ENCODE results near the gene PALM. TPM values are rescaled to one million over a fixed set of nuclear protein-coding genes. Genes with fewer than 3 reads are reported as not detected.

The PALM gene
- total RNA-seq, 1 donor from 2014 or later, result under 0.01 TPM

- DNase-seq (ENCODE audit: low read depth) (no peak), FAIRE-seq (no peak)
- Histone ChIP-seq H3K27me3 (ENCODE audit: control insufficient read depth, insufficient read depth, low read length) (no peaks in the 10 kb centered on the region), H3K4me3 (ENCODE audit: low read depth, low read length) (no peak overlapping the region), H3K36me3 (ENCODE audit: control insufficient read depth, insufficient read depth, low read length) (peaks cover 21% of the 10 kb centered on the region)
- no peak for TF ChIP-seq CTCF (IDR thresholded peaks at IDR 0.05; ENCODE audit: insufficient read depth, low read length, severe bottlenecking)
These were observed 55.6 kb downstream of the PALM start for GRCh38 chr19:764301-764700.

- Histone ChIP-seq H3K4me3 (ENCODE audit: low read depth, low read length) (no peak overlapping the region), H3K27me3 (ENCODE audit: control insufficient read depth, insufficient read depth, low read length) (no peaks in the 10 kb centered on the region), H3K36me3 (ENCODE audit: control insufficient read depth, insufficient read depth, low read length) (peaks cover 15% of the 10 kb centered on the region)
- no peak for FAIRE-seq
- no peak for DNase-seq (ENCODE audit: low read depth)
- no peak for TF ChIP-seq CTCF (IDR thresholded peaks at IDR 0.05; ENCODE audit: insufficient read depth, low read length, severe bottlenecking)
These were observed 56.5 kb downstream of the PALM start for GRCh38 chr19:765179-765738.

DNA sequence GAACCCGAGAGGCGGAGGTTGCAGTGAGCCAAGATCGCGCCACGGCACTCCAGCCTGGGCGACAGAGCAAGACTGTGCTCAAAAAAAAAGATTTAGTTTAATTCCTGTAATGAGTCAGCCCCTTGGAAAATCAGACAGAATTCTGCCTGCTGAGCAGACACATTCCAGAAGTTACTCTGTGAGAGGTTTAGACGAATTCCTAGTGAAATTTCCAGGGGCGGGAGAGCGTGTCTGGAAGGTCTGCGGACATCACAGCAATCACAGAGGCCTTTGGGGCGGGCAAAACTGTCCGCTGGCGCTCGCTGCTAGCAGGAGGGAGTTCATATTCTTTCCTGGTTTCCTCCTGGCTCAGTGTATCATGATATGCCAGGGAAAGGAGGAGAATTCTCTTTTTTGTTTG, 59.7 kb downstream of the PALM start:
- no peak for TF ChIP-seq CTCF (IDR thresholded peaks at IDR 0.05; ENCODE audit: insufficient read depth, low read length, severe bottlenecking)
- no peaks in the 10 kb centered on the region for H3K27me3 ChIP-seq (ENCODE audit: control insufficient read depth, insufficient read depth, low read length)
- H3K4me3 ChIP-seq (ENCODE audit: low read depth, low read length), result no peak overlapping the region
- H3K36me3 ChIP-seq (ENCODE audit: control insufficient read depth, insufficient read depth, low read length), result peaks cover 5% of the 10 kb centered on the region
- DNase-seq (ENCODE audit: low read depth), result peak; percentile 17
- FAIRE-seq, result no peak

GRCh38 chr19:769616-770015, 60.9 kb downstream of the PALM start:
- Histone ChIP-seq H3K36me3 (ENCODE audit: control insufficient read depth, insufficient read depth, low read length) (no peaks in the 10 kb centered on the region), H3K27me3 (ENCODE audit: control insufficient read depth, insufficient read depth, low read length) (no peaks in the 10 kb centered on the region), H3K4me3 (ENCODE audit: low read depth, low read length) (no peak overlapping the region)
- DNase-seq (ENCODE audit: low read depth) (no peak), FAIRE-seq (no peak)
- no peak for TF ChIP-seq CTCF (IDR thresholded peaks at IDR 0.05; ENCODE audit: insufficient read depth, low read length, severe bottlenecking)

DNA sequence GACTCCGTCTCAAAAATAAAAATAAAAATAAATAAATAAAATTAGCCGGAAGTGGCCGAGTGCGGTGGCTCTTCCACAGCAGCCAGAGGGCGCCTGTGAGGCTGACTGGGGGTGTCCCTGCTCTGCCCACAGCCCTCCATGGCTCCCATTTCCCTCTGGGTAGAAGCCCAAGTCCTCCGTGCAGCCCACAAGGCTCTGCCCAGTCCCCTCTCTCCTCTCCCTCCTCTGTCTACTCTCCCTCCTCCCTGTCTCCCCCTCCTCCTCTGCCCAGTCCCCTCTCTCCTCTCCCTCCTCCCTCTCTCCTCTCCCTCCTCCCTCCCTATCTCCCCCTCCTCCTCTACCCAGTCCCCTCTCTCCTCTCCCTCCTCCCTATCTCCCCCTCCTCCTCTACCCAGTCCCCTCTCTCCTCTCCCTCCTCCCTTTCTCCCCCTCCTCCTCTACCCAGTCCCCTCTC, 62.6 kb downstream of the PALM start:
- DNase-seq (ENCODE audit: low read depth), result peak; percentile 21
- no peak overlapping the region for H3K4me3 ChIP-seq (ENCODE audit: low read depth, low read length)
- H3K27me3 ChIP-seq (ENCODE audit: control insufficient read depth, insufficient read depth, low read length), result no peaks in the 10 kb centered on the region
- peak; percentile 62 for TF ChIP-seq CTCF (IDR thresholded peaks at IDR 0.05; ENCODE audit: insufficient read depth, low read length, severe bottlenecking)
- H3K36me3 ChIP-seq (ENCODE audit: control insufficient read depth, insufficient read depth, low read length), result no peaks in the 10 kb centered on the region
- no peak for FAIRE-seq

DNA sequence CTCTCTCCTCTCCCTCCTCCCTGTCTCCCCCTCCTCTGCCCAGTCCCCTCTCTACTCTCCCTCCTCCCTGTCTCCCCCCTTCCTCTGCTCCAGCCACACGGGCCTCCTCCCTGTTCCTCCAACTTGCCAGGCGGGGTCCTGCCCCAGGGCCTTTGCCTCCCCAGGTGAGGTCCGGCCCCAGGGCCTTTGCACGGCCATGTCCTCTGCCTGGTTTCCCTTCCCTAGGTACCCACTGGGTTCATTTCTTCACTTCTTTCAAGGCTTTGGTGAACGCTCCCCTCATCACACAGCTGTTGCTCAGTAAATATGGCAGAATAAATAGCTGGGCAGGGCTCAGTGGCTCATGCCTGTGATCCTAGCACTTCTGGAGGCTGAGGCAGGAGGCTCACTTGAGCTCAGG, 63.3 kb downstream of the PALM start:
- FAIRE-seq, result no peak
- Histone ChIP-seq H3K27me3 (ENCODE audit: control insufficient read depth, insufficient read depth, low read length) (no peaks in the 10 kb centered on the region), H3K36me3 (ENCODE audit: control insufficient read depth, insufficient read depth, low read length) (no peaks in the 10 kb centered on the region), H3K4me3 (ENCODE audit: low read depth, low read length) (no peak overlapping the region)
- TF ChIP-seq CTCF (IDR thresholded peaks at IDR 0.05; ENCODE audit: insufficient read depth, low read length, severe bottlenecking), result no peak
- DNase-seq (ENCODE audit: low read depth), result no peak
